Liver (tissue), 9 donors: ENCODE data around the gene ARL6IP6. TPM values are rescaled to one million over a fixed set of nuclear protein-coding genes. Genes with fewer than 3 reads are reported as not detected.

Experiments used
- DNase-seq: peaks from one replicate; pipeline ENCODE4 v3.0.0-alpha.2; 2017; ENCODE audit warnings: low spot score
- H3K27ac ChIP-seq, 2 donors: one replicate each; pipeline ENCODE4 v1.7.0; 2013; ENCODE audit warnings: inconsistent platforms in 2 of 2, low read length in 2 of 2, control low read depth in 1 of 2, low read depth in 1 of 2, mild to moderate bottlenecking in 1 of 2
- H3K27me3 ChIP-seq, 4 donors: one replicate each; pipeline versions ENCODE4 v1.6.1 to v1.7.0; 2013; ENCODE audit warnings: low read length in 3 of 4, inconsistent platforms in 1 of 4, mild to moderate bottlenecking in 1 of 4, moderate library complexity in 1 of 4; ENCODE audit not compliant: control insufficient read depth in 4 of 4, insufficient read depth in 4 of 4
- H3K36me3 ChIP-seq, 4 donors: one replicate each; pipeline versions ENCODE4 v1.6.1 to v1.7.0; 2013; ENCODE audit warnings: low read length in 3 of 4, mild to moderate bottlenecking in 3 of 4, low read depth in 1 of 4, moderate library complexity in 1 of 4; ENCODE audit not compliant: control insufficient read depth in 4 of 4, insufficient read depth in 3 of 4
- H3K4me1 ChIP-seq, 4 donors: one replicate each; pipeline versions ENCODE4 v1.6.1 to v1.7.0; 2013; ENCODE audit warnings: low read length in 3 of 4, mild to moderate bottlenecking in 3 of 4, moderate library complexity in 1 of 4; ENCODE audit not compliant: control insufficient read depth in 4 of 4, insufficient read depth in 4 of 4
- H3K4me3 ChIP-seq, 3 donors: one replicate each; pipeline versions ENCODE4 v1.6.1 to v1.7.0; 2013; ENCODE audit warnings: low read length in 3 of 3, control low read depth in 1 of 3, low read depth in 1 of 3, mild to moderate bottlenecking in 1 of 3
- H3K9ac ChIP-seq, 2 donors: one replicate each; pipeline ENCODE4 v1.7.0; 2013; ENCODE audit warnings: low read length in 2 of 2, mild to moderate bottlenecking in 2 of 2, moderate library complexity in 2 of 2, control low read depth in 1 of 2, low read depth in 1 of 2
- H3K9me3 ChIP-seq, 4 donors: one replicate each; pipeline versions ENCODE4 v1.6.1 to v1.7.0; 2013; ENCODE audit warnings: low read length in 3 of 4; ENCODE audit not compliant: control insufficient read depth in 4 of 4
- GABPA ChIP-seq, 2 donors: IDR thresholded peaks in 1 of 2; conservative IDR thresholded peaks in 1 of 2; 2 replicates each; pipeline ENCODE4 v1.6.1; 2016; ENCODE audit warnings: antibody characterized with exemption in 2 of 2, mild to moderate bottlenecking in 1 of 2, moderate library complexity in 1 of 2
- JUND ChIP-seq, 2 donors: IDR thresholded peaks; 2 replicates each; pipeline ENCODE4 v1.6.1; 2016; ENCODE audit warnings: antibody characterized with exemption in 2 of 2
- NR2F2 ChIP-seq: IDR thresholded peaks from 2 replicates; pipeline ENCODE4 v1.6.1; 2016; ENCODE audit warnings: antibody characterized with exemption
- RAD21 ChIP-seq, 2 donors: IDR thresholded peaks; 2 replicates each; pipeline ENCODE4 v1.6.1; 2016; ENCODE audit warnings: antibody characterized with exemption in 2 of 2, mild to moderate bottlenecking in 2 of 2
- RXRA ChIP-seq, 2 donors: IDR thresholded peaks; 2 replicates each; pipeline ENCODE4 v1.6.1; 2017 to 2018; ENCODE audit warnings: antibody characterized with exemption in 2 of 2, mild to moderate bottlenecking in 1 of 2
- SP1 ChIP-seq: IDR thresholded peaks from 2 replicates; pipeline ENCODE4 v1.6.1; 2018; ENCODE audit warnings: antibody characterized with exemption, mild to moderate bottlenecking
- TAF1 ChIP-seq: conservative IDR thresholded peaks from 2 replicates; pipeline ENCODE4 v1.6.1; 2016; ENCODE audit warnings: antibody characterized with exemption, mild to moderate bottlenecking
- WGBS: extraction: QIAGEN DNeasy Blood & Tissue Kit; methylation state at CpG from one replicate; pipeline ENCODE4 v1.1.7; 2013; 5-methylcytosine and 5-hydroxymethylcytosine counted together
- polyA plus RNA-seq, 2 donors: library from polyadenylated mRNA; stranded (reverse) in 1 of 2; unstranded in 1 of 2; fragments of 200-250 nt in 1 of 2; fragments of >200 nt in 1 of 2; fragmentation: Nextera tagmentation in 1 of 2; extraction: Ambion mirVana in 1 of 2; gene quantifications; one replicate each; pipeline versions ENCODE4 v1.2.1 to v1.2.3, GENCODE V29; 2013 to 2015
- total RNA-seq, 2 donors: library from RNA; depleted of rRNA; stranded (reverse); fragments of >200 nt; gene quantifications; one replicate each; pipeline ENCODE4 v1.2.3, GENCODE V29; 2014
- TF ChIP-seq, protein P1 (sequence below): IDR thresholded peaks from 2 replicates; pipeline ENCODE4 v1.6.1; 2016; ENCODE audit warnings: antibody characterized with exemption
- TF ChIP-seq, protein P2 (sequence below): IDR thresholded peaks from 2 replicates; pipeline ENCODE4 v1.6.1; 2016; ENCODE audit warnings: antibody characterized with exemption, mild to moderate bottlenecking
- TF ChIP-seq, protein P3 (sequence below): IDR thresholded peaks from 2 replicates; pipeline ENCODE4 v1.6.1; 2016; ENCODE audit warnings: antibody characterized with exemption
- donor health status: healthy.
- donor health status: healthy.
- donor health status: healthy.
- donor health status: healthy.
- donor health status: healthy.

ARL6IP6 gene
- total and polyA plus RNA-seq, 4 donors, result 2.2 to 16.6 (median 4.6) TPM

DNA sequence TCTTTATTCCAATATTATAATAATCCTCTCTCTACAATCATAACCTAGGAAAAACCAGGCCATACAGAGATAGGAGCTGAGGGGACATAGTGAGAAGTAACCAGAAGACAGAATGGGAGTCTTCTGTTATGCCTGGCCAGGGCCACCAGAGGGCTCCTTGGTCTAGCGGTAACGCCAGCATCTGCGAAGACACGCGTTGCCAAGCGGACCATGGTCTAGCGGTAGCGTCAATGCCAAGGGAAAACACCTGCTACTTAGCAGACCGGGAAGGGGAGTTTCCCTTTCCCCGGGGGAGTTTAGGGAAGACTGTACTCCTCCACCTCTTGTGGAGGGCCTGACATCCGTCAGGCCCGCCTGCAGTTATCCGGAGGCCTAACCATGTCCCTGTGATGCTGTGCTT lies 36.6 kb downstream of the ARL6IP6 start:
- no peak for DNase-seq
- Histone ChIP-seq H3K36me3 (peaks cover 0 to 13% (median 7%) of the 10 kb centered on the region in 4 donors), H3K4me1 (no peaks in the 10 kb centered on the region), H3K27ac (no peak overlapping the region), H3K4me3 (no peak overlapping the region), H3K27me3 (no peaks in the 10 kb centered on the region), H3K9me3 (no peaks in the 10 kb centered on the region), H3K9ac (no peak overlapping the region)
- WGBS, result 92% methylated on average over 13 of the region's 13 CpGs
- peak in 1 of 2 donors; percentile 39 for TF ChIP-seq RAD21 (IDR thresholded peaks at IDR 0.05)
- TF ChIP-seq, protein P1, sequence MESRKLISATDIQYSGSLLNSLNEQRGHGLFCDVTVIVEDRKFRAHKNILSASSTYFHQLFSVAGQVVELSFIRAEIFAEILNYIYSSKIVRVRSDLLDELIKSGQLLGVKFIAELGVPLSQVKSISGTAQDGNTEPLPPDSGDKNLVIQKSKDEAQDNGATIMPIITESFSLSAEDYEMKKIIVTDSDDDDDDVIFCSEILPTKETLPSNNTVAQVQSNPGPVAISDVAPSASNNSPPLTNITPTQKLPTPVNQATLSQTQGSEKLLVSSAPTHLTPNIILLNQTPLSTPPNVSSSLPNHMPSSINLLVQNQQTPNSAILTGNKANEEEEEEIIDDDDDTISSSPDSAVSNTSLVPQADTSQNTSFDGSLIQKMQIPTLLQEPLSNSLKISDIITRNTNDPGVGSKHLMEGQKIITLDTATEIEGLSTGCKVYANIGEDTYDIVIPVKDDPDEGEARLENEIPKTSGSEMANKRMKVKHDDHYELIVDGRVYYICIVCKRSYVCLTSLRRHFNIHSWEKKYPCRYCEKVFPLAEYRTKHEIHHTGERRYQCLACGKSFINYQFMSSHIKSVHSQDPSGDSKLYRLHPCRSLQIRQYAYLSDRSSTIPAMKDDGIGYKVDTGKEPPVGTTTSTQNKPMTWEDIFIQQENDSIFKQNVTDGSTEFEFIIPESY, result no peak

DNA sequence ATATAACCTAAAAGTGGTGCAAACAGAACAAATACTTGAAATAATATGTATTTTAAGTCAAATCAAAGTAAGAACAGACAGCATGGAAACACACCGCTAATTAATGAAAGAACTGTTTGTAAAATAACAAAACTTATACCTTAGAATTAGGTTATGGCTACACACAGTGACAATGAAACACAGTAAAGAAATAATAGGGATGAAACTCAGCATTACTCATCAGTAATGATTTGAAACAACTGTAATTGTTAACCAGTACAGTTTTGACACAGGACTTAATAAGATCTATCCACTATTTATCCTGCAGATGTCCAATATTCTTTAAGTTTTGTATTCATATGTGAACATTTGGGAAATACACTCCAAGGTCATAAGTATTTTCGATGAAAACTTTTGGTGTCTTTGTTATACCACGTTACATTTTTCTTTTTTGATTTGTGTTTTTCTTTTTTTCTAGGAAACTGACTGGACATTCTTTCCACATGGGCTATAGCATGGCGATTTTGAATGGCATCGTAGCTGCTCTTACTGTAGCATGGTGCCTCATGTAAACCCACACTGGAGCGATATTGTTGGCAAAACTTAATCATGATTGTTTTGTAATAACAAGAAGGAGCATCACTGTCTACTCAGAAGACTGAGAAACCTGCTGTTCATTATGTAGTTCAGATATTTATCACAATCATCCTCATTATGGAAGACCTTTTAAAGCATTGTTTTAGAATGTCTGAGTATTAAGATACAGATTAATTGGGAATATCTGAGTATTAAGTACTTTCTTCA lies 41.1 kb downstream of the ARL6IP6 start:
- H3K36me3 ChIP-seq, result peaks cover 0 to 15% (median 7%) of the 10 kb centered on the region in 4 donors
- no peaks in the 10 kb centered on the region for H3K4me1 ChIP-seq
- WGBS, result 96% methylated on average over 6 of the region's 6 CpGs
- H3K9me3 ChIP-seq, result no peaks in the 10 kb centered on the region
- no peak for TF ChIP-seq TAF1
- no peak for TF ChIP-seq SP1
- TF ChIP-seq GABPA (IDR thresholded peaks at IDR 0.05 in 1 of 2, conservative IDR thresholded peaks at IDR 0.05 in 1 of 2), result no peak
- TF ChIP-seq, protein P2, sequence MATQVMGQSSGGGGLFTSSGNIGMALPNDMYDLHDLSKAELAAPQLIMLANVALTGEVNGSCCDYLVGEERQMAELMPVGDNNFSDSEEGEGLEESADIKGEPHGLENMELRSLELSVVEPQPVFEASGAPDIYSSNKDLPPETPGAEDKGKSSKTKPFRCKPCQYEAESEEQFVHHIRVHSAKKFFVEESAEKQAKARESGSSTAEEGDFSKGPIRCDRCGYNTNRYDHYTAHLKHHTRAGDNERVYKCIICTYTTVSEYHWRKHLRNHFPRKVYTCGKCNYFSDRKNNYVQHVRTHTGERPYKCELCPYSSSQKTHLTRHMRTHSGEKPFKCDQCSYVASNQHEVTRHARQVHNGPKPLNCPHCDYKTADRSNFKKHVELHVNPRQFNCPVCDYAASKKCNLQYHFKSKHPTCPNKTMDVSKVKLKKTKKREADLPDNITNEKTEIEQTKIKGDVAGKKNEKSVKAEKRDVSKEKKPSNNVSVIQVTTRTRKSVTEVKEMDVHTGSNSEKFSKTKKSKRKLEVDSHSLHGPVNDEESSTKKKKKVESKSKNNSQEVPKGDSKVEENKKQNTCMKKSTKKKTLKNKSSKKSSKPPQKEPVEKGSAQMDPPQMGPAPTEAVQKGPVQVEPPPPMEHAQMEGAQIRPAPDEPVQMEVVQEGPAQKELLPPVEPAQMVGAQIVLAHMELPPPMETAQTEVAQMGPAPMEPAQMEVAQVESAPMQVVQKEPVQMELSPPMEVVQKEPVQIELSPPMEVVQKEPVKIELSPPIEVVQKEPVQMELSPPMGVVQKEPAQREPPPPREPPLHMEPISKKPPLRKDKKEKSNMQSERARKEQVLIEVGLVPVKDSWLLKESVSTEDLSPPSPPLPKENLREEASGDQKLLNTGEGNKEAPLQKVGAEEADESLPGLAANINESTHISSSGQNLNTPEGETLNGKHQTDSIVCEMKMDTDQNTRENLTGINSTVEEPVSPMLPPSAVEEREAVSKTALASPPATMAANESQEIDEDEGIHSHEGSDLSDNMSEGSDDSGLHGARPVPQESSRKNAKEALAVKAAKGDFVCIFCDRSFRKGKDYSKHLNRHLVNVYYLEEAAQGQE, result no peak
- TF ChIP-seq, protein P3, sequence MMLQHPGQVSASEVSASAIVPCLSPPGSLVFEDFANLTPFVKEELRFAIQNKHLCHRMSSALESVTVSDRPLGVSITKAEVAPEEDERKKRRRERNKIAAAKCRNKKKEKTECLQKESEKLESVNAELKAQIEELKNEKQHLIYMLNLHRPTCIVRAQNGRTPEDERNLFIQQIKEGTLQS, result no peak
- TF ChIP-seq NR2F2, result no peak
- TF ChIP-seq RXRA (IDR thresholded peaks at IDR 0.05), result no peak
- TF ChIP-seq RAD21 (IDR thresholded peaks at IDR 0.05), result no peak
- TF ChIP-seq, protein P1, result no peak
- TF ChIP-seq JUND (IDR thresholded peaks at IDR 0.05), result no peak
- H3K27me3 ChIP-seq, result no peaks in the 10 kb centered on the region
- no peak for DNase-seq
- H3K27ac ChIP-seq, result no peak overlapping the region
- H3K9ac ChIP-seq, result no peak overlapping the region
- H3K4me3 ChIP-seq, result no peak overlapping the region
